Stimulated activated CD4-positive, alpha-beta T cell treated with anti-CD3 and anti-CD28 coated beads, Interleukin-15, amount 100 ng/mL, for 1 hour (primary cell): ENCODE measurements around the gene MSRB3.
"Not testable (repeated sequence)": the region's sequence is repeated elsewhere in the genome, so short reads cannot be mapped to it uniquely, and the experiment has no call there.

Experiments used
- DNase-seq, 2 donors: peaks; one replicate each; pipeline ENCODE4 v3.0.0-alpha.2; 2020; ENCODE audit warnings: low read depth in 1 of 2, low spot score in 1 of 2

The MSRB3 gene

GRCh38 chr12:65454115-65454787, 175.8 kb downstream of the MSRB3 start:
- DNase-seq: no peak

DNA sequence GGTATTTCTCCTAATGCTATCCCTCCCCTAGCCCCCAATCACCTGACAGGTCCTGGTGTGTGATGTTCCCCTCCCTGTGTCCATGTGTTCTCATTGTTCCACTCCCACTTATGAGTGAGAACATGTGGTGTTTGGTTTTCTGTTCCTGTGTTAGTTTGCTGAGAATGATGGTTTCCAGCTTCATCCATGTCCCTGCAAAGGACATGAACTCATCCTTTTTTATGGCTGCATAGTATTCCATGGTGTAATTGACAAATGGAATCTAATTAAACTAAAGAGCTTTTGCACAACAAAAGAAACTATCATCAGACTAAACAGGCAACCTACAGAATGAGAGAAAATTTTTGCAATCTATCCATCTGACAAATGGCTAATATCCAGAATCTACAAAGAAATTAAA, 178.9 kb downstream of the MSRB3 start:
- DNase-seq: not testable (repeated sequence)

GRCh38 chr12:65458718-65459117, 180.2 kb downstream of the MSRB3 start:
- no peak for DNase-seq

DNA sequence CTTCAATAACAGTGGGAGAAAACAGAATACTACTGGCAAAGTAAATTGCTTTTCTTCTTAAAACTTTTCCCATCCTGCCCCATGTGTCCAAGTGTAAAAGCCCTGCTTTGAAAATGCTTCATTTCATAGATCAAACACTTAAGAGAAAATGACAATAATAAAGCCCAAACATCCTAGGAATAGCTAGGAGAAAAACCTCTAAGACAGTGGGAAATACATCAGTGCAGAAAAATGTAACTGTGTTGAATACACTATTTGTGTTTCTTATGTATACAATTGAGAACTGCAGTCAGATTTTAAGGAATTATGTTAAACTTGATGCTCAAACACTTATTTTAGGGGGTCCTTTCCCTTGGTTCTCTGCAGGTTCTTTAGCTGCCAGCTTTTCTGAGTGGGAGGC, 181.1 kb downstream of the MSRB3 start:
- DNase-seq: no peak

GRCh38 chr12:65460063-65460462, 181.6 kb downstream of the MSRB3 start:
- DNase-seq: no peak

- no peak for DNase-seq
Measured at GRCh38 chr12:65461017-65461416, 182.5 kb downstream of the MSRB3 start.

DNA sequence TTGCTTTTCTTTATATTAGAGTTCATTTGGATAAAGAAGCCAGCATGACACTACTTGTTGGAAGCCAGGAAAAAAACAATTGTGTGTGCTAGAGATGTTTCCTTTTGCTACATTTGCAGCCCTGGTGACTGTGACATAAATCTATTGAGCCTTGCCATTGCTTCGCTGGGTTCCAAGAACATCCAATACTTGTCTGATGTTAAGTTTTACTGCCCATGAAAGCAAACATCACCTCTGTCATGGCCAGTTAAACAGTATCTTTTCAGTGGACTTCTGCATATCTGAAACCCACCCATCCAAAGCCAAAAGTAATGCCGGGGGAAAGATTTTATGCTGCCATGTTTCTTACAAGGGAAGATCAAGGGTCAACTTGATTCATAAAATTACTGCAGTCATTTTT, 184.0 kb downstream of the MSRB3 start:
- DNase-seq: no peak

DNA sequence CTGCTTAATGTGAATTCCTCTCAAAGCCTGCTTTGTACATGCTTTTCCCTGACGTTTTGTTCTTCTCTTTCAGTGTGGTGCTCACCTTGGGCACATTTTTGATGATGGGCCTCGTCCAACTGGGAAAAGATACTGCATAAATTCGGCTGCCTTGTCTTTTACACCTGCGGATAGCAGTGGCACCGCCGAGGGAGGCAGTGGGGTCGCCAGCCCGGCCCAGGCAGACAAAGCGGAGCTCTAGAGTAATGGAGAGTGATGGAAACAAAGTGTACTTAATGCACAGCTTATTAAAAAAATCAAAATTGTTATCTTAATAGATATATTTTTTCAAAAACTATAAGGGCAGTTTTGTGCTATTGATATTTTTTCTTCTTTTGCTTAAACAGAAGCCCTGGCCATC, 184.6 kb downstream of the MSRB3 start:
- DNase-seq: no peak

- no peak for DNase-seq
Measured at GRCh38 chr12:65463611-65464010, 185.1 kb downstream of the MSRB3 start.

DNA sequence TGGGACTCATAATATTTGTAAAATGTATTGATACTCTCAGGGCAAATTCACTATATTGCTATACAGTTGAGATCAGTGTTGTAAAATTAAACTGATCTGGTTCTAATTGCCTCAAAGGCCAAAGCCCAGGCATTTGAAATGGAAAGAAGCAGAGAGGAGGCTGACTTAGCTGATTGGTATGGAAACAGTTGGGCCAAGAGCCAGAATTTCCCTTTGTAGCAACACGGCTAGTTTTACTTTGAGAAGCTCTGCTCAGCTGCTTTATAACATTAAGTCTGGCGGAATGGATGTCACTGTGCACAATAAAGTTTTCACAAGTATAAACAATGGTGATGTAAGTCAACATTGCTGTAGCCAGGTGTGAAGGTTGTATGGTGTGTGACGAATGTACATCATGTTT, 186.4 kb downstream of the MSRB3 start:
- no peak for DNase-seq

DNA sequence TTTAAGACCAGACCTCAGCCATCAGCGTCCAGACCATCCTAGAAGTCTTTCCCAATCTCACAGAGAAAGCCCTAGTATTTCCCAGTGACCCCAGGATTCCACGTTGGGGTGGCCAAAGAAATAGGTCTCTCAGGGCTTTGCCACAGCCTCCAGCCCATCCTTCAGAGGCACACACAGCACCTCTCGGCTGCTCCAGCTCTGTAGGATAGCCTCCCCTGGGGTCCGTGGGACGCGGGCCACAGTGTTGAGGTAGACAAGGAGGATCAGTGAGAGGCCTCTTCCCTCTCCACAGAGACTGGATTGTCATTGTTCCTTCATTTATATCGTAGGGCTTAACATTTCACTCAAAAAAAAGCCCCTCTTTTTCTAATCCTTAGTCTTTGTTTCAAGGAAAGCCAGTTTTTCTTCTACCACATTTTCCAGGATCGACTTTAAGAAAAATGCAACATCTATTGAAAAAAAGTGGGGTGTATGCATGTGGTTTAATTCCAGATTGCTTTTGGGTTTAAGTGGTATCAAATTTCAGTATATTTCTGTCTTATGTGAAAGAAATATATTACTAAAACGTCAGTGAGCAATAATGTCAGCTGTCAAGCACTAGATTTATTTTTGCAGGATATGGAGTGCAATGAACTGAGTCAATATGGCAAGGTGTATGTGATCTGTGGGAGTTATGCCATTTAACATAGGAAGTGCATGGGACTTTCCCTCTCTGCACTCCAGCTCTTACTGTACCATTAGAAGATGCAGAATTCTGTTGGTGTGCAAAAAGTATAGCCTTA, 187.5 kb downstream of the MSRB3 start:
- no peak for DNase-seq

DNA sequence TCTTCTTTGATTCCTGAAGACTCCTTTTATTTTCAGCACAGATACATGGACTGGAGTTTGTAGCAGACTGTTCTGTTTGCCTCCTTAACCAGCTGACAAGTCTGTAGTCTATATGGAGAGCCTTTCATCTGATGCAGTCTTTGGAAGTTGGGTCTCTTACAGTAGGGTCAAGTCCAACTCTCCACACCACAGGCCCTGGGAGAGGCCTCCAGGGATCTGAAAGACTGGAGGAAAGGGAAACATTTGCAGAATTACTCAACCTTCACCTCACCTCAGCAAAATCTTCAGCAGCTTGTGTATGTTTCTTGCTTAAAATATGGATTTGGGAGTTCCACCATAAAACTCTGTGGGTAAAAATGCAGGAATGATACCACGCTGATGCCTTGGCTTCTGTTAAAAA, 188.4 kb downstream of the MSRB3 start:
- DNase-seq: no peak

GRCh38 chr12:65470256-65470655, 191.8 kb downstream of the MSRB3 start:
- no peak for DNase-seq

DNA sequence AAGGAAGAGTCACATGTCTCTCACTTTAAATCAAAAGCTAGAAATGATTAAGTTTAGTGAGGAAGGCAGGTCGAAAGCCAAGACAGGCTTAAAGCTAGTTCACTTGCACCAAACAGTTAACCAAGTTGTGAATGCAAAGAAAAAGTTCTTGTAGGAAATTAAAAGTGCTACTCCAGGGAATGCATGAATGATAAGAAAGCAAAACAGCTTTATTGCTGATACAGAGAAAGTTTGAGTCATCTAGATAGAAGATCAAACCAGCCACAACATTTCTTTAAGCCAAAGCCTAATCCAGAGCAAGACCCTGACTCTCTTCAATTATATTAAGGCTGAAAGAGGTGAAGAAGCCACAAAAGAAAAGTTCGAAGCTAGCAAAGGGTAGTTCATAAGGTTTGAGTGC, 193.6 kb downstream of the MSRB3 start:
- DNase-seq: no peak

DNA sequence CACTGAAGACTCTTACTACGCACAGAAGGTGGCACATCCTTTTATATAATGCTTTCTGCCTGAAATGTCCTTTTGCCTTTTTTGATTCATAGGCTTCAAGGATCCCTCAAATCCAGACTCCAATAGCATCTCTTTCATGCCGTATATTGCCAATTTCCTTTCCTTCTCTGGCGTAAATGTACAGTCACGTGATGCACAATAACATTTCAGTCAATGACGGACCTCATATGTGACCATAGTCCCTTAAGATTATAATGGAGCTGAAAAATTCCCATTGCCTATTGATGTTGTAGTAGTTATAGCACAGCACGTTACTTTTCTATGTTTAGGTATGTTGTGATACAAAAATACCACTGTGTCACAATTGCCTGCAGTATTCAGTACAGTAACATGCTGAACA, 196.3 kb downstream of the MSRB3 start:
- no peak for DNase-seq

DNA sequence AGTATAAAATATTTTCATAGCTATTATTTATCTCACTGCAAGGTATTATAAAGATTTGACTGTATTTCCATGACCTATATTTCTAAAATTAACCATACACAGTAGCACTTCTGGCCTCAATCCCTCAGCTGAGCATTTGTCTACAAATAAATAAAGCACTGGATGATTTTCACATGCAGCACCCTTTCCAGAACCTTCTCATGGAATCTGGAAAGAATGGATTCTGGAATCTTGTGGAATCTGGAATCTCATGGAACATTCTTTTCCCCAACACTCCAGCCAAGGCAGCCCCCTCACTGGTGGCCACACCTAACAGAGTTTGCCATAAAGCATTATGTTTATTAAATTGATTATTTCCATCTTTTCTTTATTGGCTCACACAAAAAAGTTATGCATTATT, 199.2 kb downstream of the MSRB3 start:
- no peak for DNase-seq

DNA sequence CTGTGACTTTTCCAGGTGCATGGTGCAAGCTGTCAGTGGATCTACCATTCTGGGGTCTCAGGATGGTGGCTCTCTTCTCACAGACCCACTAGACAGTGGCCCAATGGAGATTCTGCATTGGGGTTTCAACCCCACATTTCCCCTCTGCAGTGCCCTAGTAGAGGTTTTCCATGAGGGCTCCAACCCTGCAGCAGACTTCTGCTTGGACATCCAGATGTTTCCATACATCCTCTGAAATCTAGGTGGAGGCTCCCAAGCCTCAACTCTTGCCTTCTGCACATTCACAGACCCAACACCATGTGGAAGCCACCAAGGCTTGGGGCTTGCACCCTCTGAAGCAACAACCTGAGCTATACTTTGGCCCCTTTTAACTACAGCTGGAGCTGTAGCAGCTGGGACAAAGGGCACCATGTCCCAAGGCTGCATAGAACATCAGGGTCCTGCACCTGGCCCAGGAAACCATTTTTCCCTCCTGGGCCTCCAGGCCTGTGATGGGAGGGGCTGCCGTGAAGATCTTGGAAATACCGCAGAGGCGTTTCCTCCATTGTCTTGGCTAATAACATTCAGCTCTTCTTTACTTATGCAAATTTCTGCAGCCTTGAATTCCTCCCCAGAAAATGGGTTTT, 205.5 kb downstream of the MSRB3 start:
- not testable (repeated sequence) for DNase-seq

GRCh38 chr12:65488197-65488596, 209.7 kb downstream of the MSRB3 start:
- DNase-seq: no peak

- DNase-seq: no peak
Measured at GRCh38 chr12:65490250-65490649, 211.8 kb downstream of the MSRB3 start.

DNA sequence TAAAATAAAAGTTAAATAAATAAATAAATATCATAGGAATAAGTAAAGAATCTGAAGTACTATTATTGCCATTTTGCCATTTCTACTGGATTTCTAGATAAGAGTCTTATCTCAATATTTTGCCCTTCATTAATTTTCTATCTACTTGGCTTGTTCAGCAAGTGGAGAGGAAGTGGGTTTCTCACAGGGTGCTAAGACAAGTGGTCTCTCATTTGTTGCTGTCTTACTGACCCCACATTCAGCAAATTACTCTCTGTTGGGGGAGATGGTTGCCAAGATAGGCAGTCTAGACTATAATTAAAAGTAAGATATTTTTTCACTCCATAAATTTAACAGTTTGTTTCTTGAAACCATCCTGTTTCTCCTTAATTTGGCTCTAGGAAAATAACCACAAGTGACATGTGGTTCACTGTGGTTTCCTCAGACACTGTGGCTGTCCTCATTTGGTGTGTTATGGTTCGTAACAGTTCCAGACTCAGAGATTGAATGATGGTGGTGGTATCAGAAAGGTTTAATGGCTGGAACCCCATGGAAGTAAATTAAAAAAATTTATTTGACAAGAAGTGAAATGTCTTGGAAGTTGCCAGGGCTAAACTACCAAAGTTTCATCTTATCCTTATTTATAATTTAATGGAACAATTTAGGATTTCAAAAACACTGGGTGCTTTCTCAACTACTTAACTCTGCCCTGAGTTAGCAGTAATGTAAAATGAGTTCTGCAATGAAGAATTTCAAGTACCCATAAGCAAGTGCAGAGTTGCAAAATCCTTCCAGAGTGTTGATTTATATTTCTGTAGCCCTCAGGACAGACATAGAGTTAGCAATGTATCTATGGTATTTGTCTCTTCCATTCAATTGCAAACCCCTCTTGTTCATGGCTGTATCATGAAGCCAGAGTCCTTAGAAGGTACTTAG, 214.8 kb downstream of the MSRB3 start:
- DNase-seq: no peak

GRCh38 chr12:65493913-65494245, 215.4 kb downstream of the MSRB3 start:
- no peak for DNase-seq
